ENCODE results near the gene TBL1Y.

DNA sequence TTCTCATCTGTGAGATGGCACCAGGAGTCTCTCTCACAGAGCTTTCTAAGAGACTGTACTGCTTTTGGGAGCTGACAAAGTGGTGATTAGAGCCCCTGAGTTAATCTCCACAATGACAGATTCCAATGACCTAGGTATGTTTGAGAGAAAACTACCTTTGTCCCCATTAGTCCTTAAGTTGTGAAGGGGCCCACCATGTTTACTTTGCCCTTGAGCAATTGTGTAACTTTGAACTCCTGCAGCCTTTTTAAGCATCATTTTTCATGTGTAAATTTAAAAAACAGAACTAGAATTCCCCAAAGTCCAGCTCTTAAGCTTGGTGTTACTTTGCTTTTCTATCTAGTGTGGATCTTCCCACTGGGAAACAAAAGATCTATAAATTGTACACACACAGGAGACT is 2.9 kb downstream of the TBL1Y start:
- TF ChIP-seq, protein P1, sequence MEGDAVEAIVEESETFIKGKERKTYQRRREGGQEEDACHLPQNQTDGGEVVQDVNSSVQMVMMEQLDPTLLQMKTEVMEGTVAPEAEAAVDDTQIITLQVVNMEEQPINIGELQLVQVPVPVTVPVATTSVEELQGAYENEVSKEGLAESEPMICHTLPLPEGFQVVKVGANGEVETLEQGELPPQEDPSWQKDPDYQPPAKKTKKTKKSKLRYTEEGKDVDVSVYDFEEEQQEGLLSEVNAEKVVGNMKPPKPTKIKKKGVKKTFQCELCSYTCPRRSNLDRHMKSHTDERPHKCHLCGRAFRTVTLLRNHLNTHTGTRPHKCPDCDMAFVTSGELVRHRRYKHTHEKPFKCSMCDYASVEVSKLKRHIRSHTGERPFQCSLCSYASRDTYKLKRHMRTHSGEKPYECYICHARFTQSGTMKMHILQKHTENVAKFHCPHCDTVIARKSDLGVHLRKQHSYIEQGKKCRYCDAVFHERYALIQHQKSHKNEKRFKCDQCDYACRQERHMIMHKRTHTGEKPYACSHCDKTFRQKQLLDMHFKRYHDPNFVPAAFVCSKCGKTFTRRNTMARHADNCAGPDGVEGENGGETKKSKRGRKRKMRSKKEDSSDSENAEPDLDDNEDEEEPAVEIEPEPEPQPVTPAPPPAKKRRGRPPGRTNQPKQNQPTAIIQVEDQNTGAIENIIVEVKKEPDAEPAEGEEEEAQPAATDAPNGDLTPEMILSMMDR (IDR thresholded peaks at IDR 0.05): no peak
- TF ChIP-seq POLR2A (IDR thresholded peaks at IDR 0.05; ENCODE audit: low read depth): no peak

Measured in esophagus muscularis mucosa (tissue), 3 donors.